K562 (cell line): ENCODE measurements around the gene ARL6IP4. TPM values are rescaled to one million over a fixed set of nuclear protein-coding genes. Genes with fewer than 3 reads are reported as not detected.
A peak's percentile ranks its signal among the peaks of the same experiment; 100 is the strongest.

Experiments
- ATAC-seq: fragments of 200-7000 bp; cut with Tn5 transposase; 3 replicates; pipeline ENCODE4 v1.9.1; 2020; ENCODE audit warnings: moderate library complexity
- BruUV-seq: library from RNA; stranded (reverse); fragments of 400-500 nt; replicated peaks from 2 replicates; lab custom pipeline; 2021; lab: Mats Ljungman, UMichigan
- CTCF ChIA-PET: fragments of 300-600 bp; formaldehyde crosslinking; extraction: SDS; loops from one replicate; lab custom pipeline; 2021; ENCODE audit warnings: low intra/inter-chr PET ratio; lab: Yijun Ruan, JAX
- POLR2A ChIA-PET: fragments of 300-600, 350-650 bp; sonication (Branson Sonifier 250); formaldehyde crosslinking; extraction: SDS; loops from one replicate; lab custom pipeline; 2021; ENCODE audit warnings: antibody characterized with exemption, inconsistent platforms; lab: Yijun Ruan, JAX
- DNase-seq, 4 experiments: peaks; one replicate each; pipeline versions ENCODE4 v3.0.0 to v3.0.0-alpha.2; 2011 to 2018; ENCODE audit warnings: low spot score in 3 of 4, mixed read lengths in 3 of 4; ENCODE audit errors: extremely low read depth in 1 of 4
- FAIRE-seq: peaks from 2 replicates; lab custom pipeline; 2011; peaks lifted over from hg19 to GRCh38; lab: Jason Lieb, UNC
- H2AFZ ChIP-seq: 2 replicates; pipeline ENCODE4 v1.6.0; 2011; ENCODE audit warnings: low read depth, low read length, control low read depth, inconsistent platforms
- H3K27ac ChIP-seq: fragments of 200-600 bp; 3 replicates; pipeline ENCODE4 v1.8.0; 2011; ENCODE audit warnings: low read depth, mild to moderate bottlenecking, control low read depth, inconsistent platforms, low read length, moderate library complexity, mixed read lengths; ENCODE audit errors: extremely low read depth
- H3K27me3 ChIP-seq, 2 experiments: fragments of 300-600 bp in 1 of 2; 2 replicates in 1 of 2; 3 replicates in 1 of 2; pipeline versions ENCODE4 v1.6.0 to v1.8.0; 2011; ENCODE audit warnings: inconsistent platforms in 2 of 2, low read length in 2 of 2, mild to moderate bottlenecking in 1 of 2, mixed read lengths in 1 of 2, moderate library complexity in 1 of 2; ENCODE audit not compliant: control insufficient read depth in 2 of 2, insufficient read depth in 2 of 2
- H3K36me3 ChIP-seq: fragments of 300-600 bp; 3 replicates; pipeline ENCODE4 v1.8.0; 2011; ENCODE audit warnings: mild to moderate bottlenecking, low read length, inconsistent platforms; ENCODE audit not compliant: control insufficient read depth, insufficient read depth
- H3K4me1 ChIP-seq, 2 experiments: fragments of 200-600 bp in 1 of 2; replicated peaks in 1 of 2; 2 replicates in 1 of 2; 3 replicates in 1 of 2; pipeline versions ENCODE4 v1.5.1 to v1.8.0; 2011; ENCODE audit warnings: inconsistent platforms in 2 of 2, low read length in 2 of 2, mild to moderate bottlenecking in 1 of 2, mixed read lengths in 1 of 2, moderate library complexity in 1 of 2; ENCODE audit not compliant: control insufficient read depth in 2 of 2, insufficient read depth in 2 of 2
- H3K4me2 ChIP-seq: 2 replicates; pipeline ENCODE4 v1.6.1; 2011; ENCODE audit warnings: low read length, control low read depth, inconsistent platforms, mixed read lengths; ENCODE audit not compliant: insufficient read depth
- H3K4me3 ChIP-seq: fragments of 200-600 bp; sonication (generic), shearing (Covaris generic); 2 replicates; pipeline ENCODE4 v1.5.1; 2016; ENCODE audit warnings: control low read depth, inconsistent platforms
- H3K79me2 ChIP-seq: fragments of 200-600 bp; 3 replicates; pipeline ENCODE4 v1.8.0; 2011; ENCODE audit warnings: low read length, inconsistent platforms; ENCODE audit not compliant: control insufficient read depth, insufficient read depth
- H3K9ac ChIP-seq, 2 experiments: 2 replicates each; pipeline versions ENCODE4 v1.6.0 to v1.6.1; 2011; ENCODE audit warnings: low read depth in 2 of 2, low read length in 2 of 2, control low read depth in 1 of 2, inconsistent platforms in 1 of 2, mild to moderate bottlenecking in 1 of 2, mixed read lengths in 1 of 2; ENCODE audit not compliant: insufficient read depth in 1 of 2
- H3K9me1 ChIP-seq: one replicate; pipeline ENCODE4 v1.6.0; 2011; ENCODE audit warnings: inconsistent platforms, mild to moderate bottlenecking, low read length, moderate library complexity; ENCODE audit not compliant: control insufficient read depth, insufficient read depth
- H3K9me3 ChIP-seq: replicated peaks from 2 replicates; pipeline ENCODE4 v1.5.1; 2011; ENCODE audit warnings: low read depth, low read length, inconsistent platforms; ENCODE audit not compliant: control insufficient read depth, insufficient read depth
- H4K20me1 ChIP-seq: replicated peaks from 2 replicates; pipeline ENCODE4 v1.6.1; 2011; ENCODE audit warnings: low read length, inconsistent platforms, mixed read lengths; ENCODE audit not compliant: control insufficient read depth, insufficient read depth
- POLR2G ChIP-seq: fragments of 200-400 bp; formaldehyde crosslinking; IDR thresholded peaks from 2 replicates; pipeline ENCODE4 v1.6.1; 2017; ENCODE audit warnings: low read depth, mild to moderate bottlenecking, antibody characterized with exemption, low read length, moderate library complexity
- RBFOX2 ChIP-seq: fragments of 200-400 bp; formaldehyde crosslinking; IDR thresholded peaks from 2 replicates; pipeline ENCODE4 v1.6.1; 2017; ENCODE audit warnings: low read depth, mild to moderate bottlenecking, low read length, moderate library complexity
- RBM22 ChIP-seq: fragments of 200-400 bp; formaldehyde crosslinking; IDR thresholded peaks from 2 replicates; pipeline ENCODE4 v1.6.1; 2018; ENCODE audit warnings: low read length, low read depth; ENCODE audit not compliant: poor library complexity, severe bottlenecking
- SUPT5H ChIP-seq: fragments of 450-650 bp; IDR thresholded peaks from 2 replicates; pipeline ENCODE4 v1.6.1; 2016
- TRIM24 ChIP-seq, 2 experiments: fragments of 450-650 bp; IDR thresholded peaks; 2 replicates each; pipeline ENCODE4 v1.6.1; 2016
- ZNF316 ChIP-seq: fragments of 450-650 bp; IDR thresholded peaks from 2 replicates; pipeline ENCODE4 v1.6.1; 2016
- WGBS: fragments of 100-300 bp; shearing (Covaris generic); methylation state at CpG from one replicate; pipeline ENCODE4 v1.1.6; 2016; ENCODE audit warnings: low coverage, mixed read lengths; ENCODE audit not compliant: insufficient coverage; ENCODE audit errors: missing lambda C conversion rate; 5-methylcytosine and 5-hydroxymethylcytosine counted together
- in situ Hi-C: fragments of 300-500 bp; cut with MboI; formaldehyde crosslinking; loops from 4 replicates; pipeline ENCODE4 v1.15.0; 2018; ENCODE audit warnings: inconsistent platforms, mixed read lengths
- intact Hi-C: fragments of 100-400 bp; cut with micrococcal nuclease; formaldehyde crosslinking; loops from 2 replicates; pipeline ENCODE4 v1.14.2; 2022
- polyA plus RNA-seq, 8 experiments: library from polyadenylated mRNA; depleted of rRNA in 4 of 8; stranded (reverse) in 5 of 8; unstranded in 3 of 8; fragments of >200 nt; fragmentation: Nextera tagmentation in 2 of 8; fragmentation: Illumina TruSeq in 1 of 8; extraction: Ambion mirVana in 2 of 8; extraction: Trizol in 1 of 8; gene quantifications; 2 replicates each; pipeline versions ENCODE4 v1.2.1 to v1.2.3, GENCODE V29; 2011 to 2014; ENCODE audit warnings: inconsistent platforms in 1 of 8, missing spikeins in 1 of 8
- total RNA-seq, 7 experiments: library from RNA; depleted of rRNA in 6 of 7; stranded (reverse); fragments of >200 nt in 6 of 7; fragmentation: Illumina TruSeq in 2 of 7; extraction: Trizol in 2 of 7; gene quantifications; 2 replicates each; pipeline versions ENCODE4 v1.2.1 to v1.2.3, GENCODE V29; 2011 to 2021; ENCODE audit warnings: low replicate concordance in 1 of 7

The ARL6IP4 gene
- total and polyA plus RNA-seq, 9 of the 15 experiments (the other 6 are each of a cell fraction or from before 2014, with no cell fraction given): 2.4 to 255 (median 151) TPM

DNA sequence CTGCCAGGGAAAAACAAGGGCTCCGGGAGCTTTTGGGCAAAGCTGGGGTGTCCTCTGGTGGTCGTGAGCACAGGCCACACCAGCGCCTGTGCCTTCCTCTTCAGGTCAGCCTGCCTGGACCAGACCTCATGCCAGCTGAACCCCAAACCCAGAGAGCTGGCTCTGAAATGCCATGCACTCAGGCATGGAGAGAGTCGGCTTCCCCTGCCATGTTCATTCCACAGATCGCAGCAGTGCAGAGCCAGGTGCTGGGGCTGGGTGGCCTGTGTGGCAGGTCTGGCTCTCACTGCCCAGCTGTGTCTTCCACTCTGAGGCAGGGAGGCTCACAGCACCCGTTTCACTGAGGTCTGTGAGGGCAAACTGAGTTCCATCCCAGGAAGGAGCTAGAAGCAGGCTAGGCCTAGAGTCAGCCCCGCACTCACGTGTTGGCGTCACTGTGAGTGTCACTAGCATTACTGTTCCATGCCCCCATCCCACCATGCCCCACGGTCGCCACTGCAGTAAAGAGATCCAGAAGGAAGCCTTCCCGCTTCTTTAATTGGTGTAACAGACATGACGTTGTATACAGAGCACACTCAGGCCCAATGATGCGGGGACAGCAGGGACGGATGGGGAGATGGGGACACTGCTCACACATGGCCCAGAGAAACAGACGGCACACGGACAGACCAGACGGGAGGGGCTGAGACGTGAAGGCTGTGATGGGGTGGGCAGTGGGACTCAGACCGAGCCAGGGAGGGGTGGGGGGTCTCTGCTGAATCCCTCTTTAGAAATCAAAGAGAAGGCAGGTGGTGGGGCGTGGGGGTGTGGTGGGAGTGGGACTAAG is 2.7 kb downstream of the ARL6IP4 start:
- Histone ChIP-seq H3K9ac (peak overlapping the region in 1 of 2 experiments; percentile 79; a peak in 2 of 4 replicates), H3K9me3 (no peaks in the 10 kb centered on the region), H4K20me1 (peaks cover 5% of the 10 kb centered on the region; the same call in 1 of the 2 replicates), H3K79me2 (peaks cover 30% of the 10 kb centered on the region), H3K4me2 (no peak overlapping the region), H3K4me1 (peaks cover 33 to 100% of the 10 kb centered on the region in 2 experiments), H3K4me3 (no peak overlapping the region)
- in situ Hi-C loops: no loop called here
- intact Hi-C loops: loop anchor here (5.0 to 10.0 kb wide), 2 partner anchors 49 to 162 kb away; no protein-coding TSS in a partner anchor
- DNase-seq: no peak
- ATAC-seq: no peak
- no peak for FAIRE-seq
- TF ChIP-seq RBFOX2 (peak; percentile 46; the same call in 1 of the 2 replicates), TRIM24 (IDR thresholded peaks at IDR 0.05) (no peak), ZNF316 (no peak), SUPT5H (0 out of 2 replicates have a peak, but pooled peaks have one; percentile 13), RBM22 (peak; percentile 10), POLR2G (peak; percentile 49)
- TF ChIP-seq, all 486 proteins: peak for 4
- H2AFZ ChIP-seq: no peak overlapping the region
- peaks cover 43% of the 10 kb centered on the region for H3K36me3 ChIP-seq
- H3K9me1 ChIP-seq: no peaks in the 10 kb centered on the region
- WGBS: 83% methylated on average over 18 of the region's 21 CpGs
- POLR2A ChIA-PET: interaction anchor here (0.6 to 4.0 kb wide), 10 partner anchors 7 to 255 kb away, joined by 3 to 22 read pairs (median 4); partner anchors contain the start of genes ABCB9 and OGFOD2
- no TSS peak for BruUV-seq
- H3K27me3 ChIP-seq: no peaks in the 10 kb centered on the region
- CTCF ChIA-PET: no interaction called here
- H3K27ac ChIP-seq: no peak overlapping the region
